Immature natural killer cell (primary cell): ENCODE data around the gene NFATC1. TPM values are rescaled to one million over a fixed set of nuclear protein-coding genes. Genes with fewer than 3 reads are reported as not detected.
A peak's percentile ranks its signal among the peaks of the same experiment; 100 is the strongest.

ENCODE experiments used
- DNase-seq, 3 donors: peaks; one replicate each; pipeline ENCODE4 v3.0.0; 2022; ENCODE audit warnings: mixed read lengths in 1 of 3
- H3K27ac Mint-ChIP-seq, 6 donors: one replicate each; pipeline ENCODE4 v1.8.0; 2020; ENCODE audit warnings: mixed read lengths in 6 of 6, mild to moderate bottlenecking in 5 of 6, inconsistent platforms in 4 of 6, moderate library complexity in 3 of 6
- H3K27me3 Mint-ChIP-seq, 3 donors: one replicate each; pipeline ENCODE4 v1.8.0; 2020 to 2021; ENCODE audit warnings: low read depth in 3 of 3, mild to moderate bottlenecking in 3 of 3, mixed read lengths in 3 of 3, moderate library complexity in 3 of 3, inconsistent platforms in 1 of 3
- H3K36me3 Mint-ChIP-seq, 3 donors: one replicate each; pipeline ENCODE4 v1.8.0; 2020; ENCODE audit warnings: mixed read lengths in 3 of 3, inconsistent platforms in 2 of 3, mild to moderate bottlenecking in 2 of 3
- H3K4me1 Mint-ChIP-seq, 2 donors: one replicate each; pipeline ENCODE4 v1.8.0; 2020; ENCODE audit warnings: inconsistent platforms in 2 of 2, mild to moderate bottlenecking in 2 of 2, mixed read lengths in 2 of 2, moderate library complexity in 1 of 2
- H3K4me3 Mint-ChIP-seq, 5 donors: one replicate each; pipeline ENCODE4 v1.8.0; 2020; ENCODE audit warnings: mild to moderate bottlenecking in 5 of 5, mixed read lengths in 5 of 5, inconsistent platforms in 3 of 5, moderate library complexity in 3 of 5
- H3K9me3 Mint-ChIP-seq, 6 donors: one replicate each; pipeline ENCODE4 v1.8.0; 2020; ENCODE audit warnings: mild to moderate bottlenecking in 6 of 6, mixed read lengths in 6 of 6, inconsistent platforms in 4 of 6, moderate library complexity in 3 of 6
- polyA plus RNA-seq, 3 donors: library from polyadenylated mRNA; unstranded; fragments of 300-500 nt; fragmentation: Illumina TruSeq; gene quantifications; one replicate each; pipeline ENCODE4 v1.2.3, GENCODE V29; 2021

Gene NFATC1
- 10 to 100 TPM in 1 of 3 donors, 1 to 10 TPM in 2; 3.1 to 17.6 (median 8.9) TPM for polyA plus RNA-seq

- Mint-ChIP-seq H3K36me3 (peaks cover 0 to 4% (median 0%) of the 10 kb centered on the region in 3 donors), H3K27ac (peak within 1 kb of the TSS in 5 of 6 donors; percentile 35 to 82 (median 40)), H3K27me3 (peaks cover 7 to 31% (median 27%) of the 10 kb centered on the region in 3 donors)
These were observed at the start of gene NFATC1 for GRCh38 chr18:79395761-79396404. Gene NFATC1 (plus strand): TSS chr18:79395930. CDS start chr18:79396225, 295 bp downstream.

GRCh38 chr18:79345981-79346380, 49.7 kb upstream of the NFATC1 start:
- Mint-ChIP-seq H3K4me1 (no peaks in the 10 kb centered on the region), H3K4me3 (no peak overlapping the region), H3K27me3 (peaks cover 0 to 3% (median 0%) of the 10 kb centered on the region in 3 donors), H3K9me3 (no peaks in the 10 kb centered on the region), H3K36me3 (peaks cover 24 to 50% (median 38%) of the 10 kb centered on the region in 3 donors), H3K27ac (no peak overlapping the region)
- no peak for DNase-seq

More at GRCh38 chr18:79395761-79396404, at the start of gene NFATC1:
- Mint-ChIP-seq H3K4me1 (peaks cover 25 to 32% of the 10 kb centered on the region in 2 donors), H3K9me3 (peaks cover 0 to 2% (median 0%) of the 10 kb centered on the region in 6 donors), H3K4me3 (peak within 1 kb of the TSS; percentile 80 to 90 (median 84))
- peak; percentile 41 to 43 (median 42) for DNase-seq

GRCh38 chr18:79348066-79348465, 47.7 kb upstream of the NFATC1 start:
- no peak for DNase-seq
- Mint-ChIP-seq H3K9me3 (no peaks in the 10 kb centered on the region), H3K27ac (no peak overlapping the region), H3K4me1 (no peaks in the 10 kb centered on the region), H3K4me3 (no peak overlapping the region), H3K36me3 (peaks cover 31 to 55% (median 48%) of the 10 kb centered on the region in 3 donors), H3K27me3 (peaks cover 0 to 3% (median 0%) of the 10 kb centered on the region in 3 donors)

GRCh38 chr18:79352432-79352831, 43.3 kb upstream of the NFATC1 start:
- peaks cover 0 to 8% of the 10 kb centered on the region in 2 donors for H3K4me1 Mint-ChIP-seq
- peaks cover 0 to 2% (median 0%) of the 10 kb centered on the region in 3 donors for H3K27me3 Mint-ChIP-seq
- H3K9me3 Mint-ChIP-seq, result no peaks in the 10 kb centered on the region
- peaks cover 7 to 32% (median 20%) of the 10 kb centered on the region in 3 donors for H3K36me3 Mint-ChIP-seq
- H3K4me3 Mint-ChIP-seq, result no peak overlapping the region
- no peak for DNase-seq
- H3K27ac Mint-ChIP-seq, result no peak overlapping the region

- H3K4me1 Mint-ChIP-seq, result peaks cover 0 to 8% of the 10 kb centered on the region in 2 donors
- no peaks in the 10 kb centered on the region for H3K9me3 Mint-ChIP-seq
- peaks cover 0 to 2% (median 0%) of the 10 kb centered on the region in 3 donors for H3K27me3 Mint-ChIP-seq
- H3K36me3 Mint-ChIP-seq, result peaks cover 7 to 28% (median 16%) of the 10 kb centered on the region in 3 donors
- H3K4me3 Mint-ChIP-seq, result no peak overlapping the region
- no peak overlapping the region for H3K27ac Mint-ChIP-seq
- no peak for DNase-seq
These were observed 42.5 kb upstream of the NFATC1 start for GRCh38 chr18:79353267-79353666.

- H3K9me3 Mint-ChIP-seq, result no peaks in the 10 kb centered on the region
- H3K4me3 Mint-ChIP-seq, result no peak overlapping the region
- H3K36me3 Mint-ChIP-seq, result peaks cover 11 to 24% (median 14%) of the 10 kb centered on the region in 3 donors
- H3K4me1 Mint-ChIP-seq, result peaks cover 0 to 8% of the 10 kb centered on the region in 2 donors
- no peak overlapping the region for H3K27ac Mint-ChIP-seq
- DNase-seq, result no peak
- H3K27me3 Mint-ChIP-seq, result peaks cover 0 to 2% (median 0%) of the 10 kb centered on the region in 3 donors
These were observed 41.4 kb upstream of the NFATC1 start for GRCh38 chr18:79354350-79354749.

GRCh38 chr18:79355433-79356335, 40.0 kb upstream of the NFATC1 start:
- H3K4me1 Mint-ChIP-seq, result peaks cover 0 to 8% of the 10 kb centered on the region in 2 donors
- H3K36me3 Mint-ChIP-seq, result peaks cover 14 to 28% (median 25%) of the 10 kb centered on the region in 3 donors
- DNase-seq, result no peak
- H3K9me3 Mint-ChIP-seq, result no peaks in the 10 kb centered on the region
- no peak overlapping the region for H3K27ac Mint-ChIP-seq
- H3K27me3 Mint-ChIP-seq, result peaks cover 0 to 2% (median 0%) of the 10 kb centered on the region in 3 donors
- H3K4me3 Mint-ChIP-seq, result no peak overlapping the region

GRCh38 chr18:79356435-79356834, 39.3 kb upstream of the NFATC1 start:
- Mint-ChIP-seq H3K9me3 (no peaks in the 10 kb centered on the region), H3K4me3 (no peak overlapping the region), H3K27me3 (peaks cover 0 to 2% (median 0%) of the 10 kb centered on the region in 3 donors), H3K4me1 (peaks cover 0 to 8% of the 10 kb centered on the region in 2 donors), H3K27ac (no peak overlapping the region), H3K36me3 (peaks cover 17 to 32% (median 21%) of the 10 kb centered on the region in 3 donors)
- no peak for DNase-seq

- Mint-ChIP-seq H3K4me3 (no peak overlapping the region), H3K27me3 (peaks cover 0 to 2% (median 0%) of the 10 kb centered on the region in 3 donors), H3K36me3 (peaks cover 32 to 50% (median 32%) of the 10 kb centered on the region in 3 donors), H3K27ac (no peak overlapping the region), H3K4me1 (no peaks in the 10 kb centered on the region), H3K9me3 (no peaks in the 10 kb centered on the region)
- no peak for DNase-seq
These were observed 34.8 kb upstream of the NFATC1 start for GRCh38 chr18:79360933-79361332.

GRCh38 chr18:79361766-79362522, 33.8 kb upstream of the NFATC1 start:
- Mint-ChIP-seq H3K27me3 (no peaks in the 10 kb centered on the region), H3K36me3 (peaks cover 32 to 50% (median 33%) of the 10 kb centered on the region in 3 donors), H3K4me3 (no peak overlapping the region), H3K9me3 (no peaks in the 10 kb centered on the region), H3K4me1 (peaks cover 0 to 4% of the 10 kb centered on the region in 2 donors), H3K27ac (no peak overlapping the region)
- DNase-seq, result no peak

- no peak for DNase-seq
- H3K36me3 Mint-ChIP-seq, result peaks cover 26 to 47% (median 26%) of the 10 kb centered on the region in 3 donors
- H3K4me1 Mint-ChIP-seq, result peaks cover 16 to 22% of the 10 kb centered on the region in 2 donors
- H3K27ac Mint-ChIP-seq, result no peak overlapping the region
- peaks cover 0 to 1% (median 0%) of the 10 kb centered on the region in 3 donors for H3K27me3 Mint-ChIP-seq
- H3K9me3 Mint-ChIP-seq, result no peaks in the 10 kb centered on the region
- H3K4me3 Mint-ChIP-seq, result no peak overlapping the region
These were observed 30.0 kb upstream of the NFATC1 start for GRCh38 chr18:79365701-79366100.

GRCh38 chr18:79366177-79367094, 29.3 kb upstream of the NFATC1 start:
- H3K36me3 Mint-ChIP-seq, result peaks cover 20 to 40% (median 24%) of the 10 kb centered on the region in 3 donors
- H3K4me3 Mint-ChIP-seq, result no peak overlapping the region
- peaks cover 0 to 1% (median 0%) of the 10 kb centered on the region in 3 donors for H3K27me3 Mint-ChIP-seq
- peaks cover 17 to 26% of the 10 kb centered on the region in 2 donors for H3K4me1 Mint-ChIP-seq
- no peak for DNase-seq
- H3K27ac Mint-ChIP-seq, result no peak overlapping the region
- no peaks in the 10 kb centered on the region for H3K9me3 Mint-ChIP-seq
